Thyroid gland (tissue), 4 donors: ENCODE measurements around the gene ACTL8.

Experiments used
- POLR2A ChIP-seq, 2 donors: fragments of 450-650 bp; IDR thresholded peaks; one replicate each; pipeline ENCODE4 v1.6.1; 2017; ENCODE audit warnings: antibody characterized with exemption in 2 of 2, mild to moderate bottlenecking in 2 of 2, moderate library complexity in 1 of 2
- TF ChIP-seq, protein P1 (sequence below), 6 experiments: fragments of 200-600 bp in 3 of 6; fragments of 450-650 bp in 3 of 6; sonication (generic) in 3 of 6; IDR thresholded peaks; one replicate each; pipeline ENCODE4 v1.5.1; 2016 to 2019; ENCODE audit warnings: antibody characterized with exemption in 6 of 6, mild to moderate bottlenecking in 2 of 6, inconsistent platforms in 1 of 6, moderate library complexity in 1 of 6

DNA sequence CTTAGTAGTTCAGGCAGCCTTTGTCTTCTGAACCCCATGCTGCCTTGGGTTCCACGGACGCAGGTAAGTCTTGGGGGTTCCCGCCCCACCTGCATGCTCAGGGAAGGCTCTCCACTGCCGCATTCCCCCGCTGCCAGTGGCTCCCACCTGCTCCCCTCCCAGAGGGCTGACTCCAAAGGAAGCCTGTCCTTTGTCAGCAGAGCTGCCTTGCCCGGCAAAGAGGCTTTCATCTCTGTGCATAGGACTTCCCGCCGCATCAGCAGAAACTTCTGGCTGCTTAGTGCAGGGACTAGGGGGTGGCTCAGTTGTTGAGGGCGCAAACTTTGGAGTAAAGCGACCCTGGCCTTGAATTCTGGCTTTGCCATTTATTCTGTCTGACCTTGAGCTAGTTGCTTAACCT, 25.2 kb upstream of the ACTL8 start:
- no peak for TF ChIP-seq POLR2A (IDR thresholded peaks at IDR 0.05)
- TF ChIP-seq, protein P1, sequence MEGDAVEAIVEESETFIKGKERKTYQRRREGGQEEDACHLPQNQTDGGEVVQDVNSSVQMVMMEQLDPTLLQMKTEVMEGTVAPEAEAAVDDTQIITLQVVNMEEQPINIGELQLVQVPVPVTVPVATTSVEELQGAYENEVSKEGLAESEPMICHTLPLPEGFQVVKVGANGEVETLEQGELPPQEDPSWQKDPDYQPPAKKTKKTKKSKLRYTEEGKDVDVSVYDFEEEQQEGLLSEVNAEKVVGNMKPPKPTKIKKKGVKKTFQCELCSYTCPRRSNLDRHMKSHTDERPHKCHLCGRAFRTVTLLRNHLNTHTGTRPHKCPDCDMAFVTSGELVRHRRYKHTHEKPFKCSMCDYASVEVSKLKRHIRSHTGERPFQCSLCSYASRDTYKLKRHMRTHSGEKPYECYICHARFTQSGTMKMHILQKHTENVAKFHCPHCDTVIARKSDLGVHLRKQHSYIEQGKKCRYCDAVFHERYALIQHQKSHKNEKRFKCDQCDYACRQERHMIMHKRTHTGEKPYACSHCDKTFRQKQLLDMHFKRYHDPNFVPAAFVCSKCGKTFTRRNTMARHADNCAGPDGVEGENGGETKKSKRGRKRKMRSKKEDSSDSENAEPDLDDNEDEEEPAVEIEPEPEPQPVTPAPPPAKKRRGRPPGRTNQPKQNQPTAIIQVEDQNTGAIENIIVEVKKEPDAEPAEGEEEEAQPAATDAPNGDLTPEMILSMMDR (IDR thresholded peaks at IDR 0.05), result no peak
